GM21786 (cell line): ENCODE data around the gene KRT35.

ENCODE experiments used
- ATAC-seq: cut with Tn5 transposase; IDR thresholded peaks from one replicate; pipeline ENCODE4 v1.9.1; 2021; ENCODE audit not compliant: unreplicated experiment

KRT35 gene

DNA sequence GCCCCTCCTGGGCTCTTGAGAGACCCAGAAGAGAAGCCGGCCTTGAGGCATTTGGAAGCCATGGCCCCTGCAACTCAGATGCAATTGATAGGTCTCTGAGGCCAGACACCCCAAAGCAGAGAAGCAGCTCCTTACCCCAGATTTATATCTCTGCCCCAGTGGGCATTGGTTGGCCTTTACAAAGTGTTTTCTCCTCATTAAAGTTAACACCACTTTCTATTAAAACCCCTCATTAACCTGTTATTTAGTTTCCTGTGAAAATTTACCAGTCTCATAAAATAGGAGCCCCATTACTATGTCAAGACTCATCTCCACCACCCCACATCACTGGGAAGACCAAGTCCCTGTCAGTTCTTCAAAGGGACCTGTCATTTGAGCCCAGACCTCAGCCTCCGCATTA lies at the start of gene KRT35:
Gene KRT35, minus strand, starts transcription at position 116 of the 400 bp plus-strand sequence. Its CDS starts 54 bp downstream, at position 62.
- no peak for ATAC-seq

DNA sequence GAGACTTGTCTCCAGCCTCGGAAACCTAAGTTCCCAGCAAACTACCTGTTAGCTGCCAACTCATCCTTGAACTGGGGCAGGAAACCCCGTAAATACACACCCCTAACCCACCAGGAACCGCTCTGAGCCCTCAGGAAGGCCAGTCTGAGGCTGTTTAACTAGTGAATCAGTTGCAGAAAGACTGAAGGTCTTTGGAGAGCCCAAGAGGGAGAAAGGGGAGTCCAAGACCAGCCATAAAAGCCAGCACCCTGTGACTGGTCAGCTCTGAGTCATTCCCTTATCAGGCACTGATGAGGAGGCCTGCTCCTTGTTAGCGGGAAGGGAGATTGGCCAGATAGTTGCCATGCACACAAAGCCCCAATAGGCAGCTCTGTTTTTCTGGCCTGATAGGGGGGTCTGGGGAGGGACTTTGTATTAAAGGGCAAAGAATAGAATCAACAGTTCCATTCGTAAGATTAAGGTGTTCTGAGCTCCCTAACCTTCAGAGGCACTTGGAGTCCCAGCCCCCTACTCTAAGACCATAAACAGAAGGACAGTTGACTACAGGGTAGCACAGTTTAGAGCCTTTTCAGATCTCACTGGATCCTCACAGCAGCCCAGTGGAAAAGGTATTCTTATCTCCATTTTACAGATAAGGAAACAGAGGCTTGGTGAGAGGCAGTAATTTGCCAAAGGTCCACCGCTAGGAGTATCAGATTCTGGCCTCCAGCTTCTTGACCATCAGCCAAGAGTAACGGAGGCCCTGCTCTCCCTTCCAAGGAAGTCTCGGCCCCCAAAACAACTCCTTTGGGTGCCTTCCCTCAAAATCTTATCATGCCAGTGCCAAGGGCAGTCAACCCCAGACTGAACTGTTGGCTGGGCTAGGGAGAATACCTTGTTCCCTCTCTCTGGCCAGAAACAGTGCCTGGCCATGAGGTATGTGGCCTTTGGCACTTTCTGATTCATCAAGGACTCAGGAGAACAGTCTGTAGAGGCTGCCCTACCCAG lies 49.4 kb upstream of the KRT35 start:
- no peak for ATAC-seq

GRCh38 chr17:41529491-41529915 lies 48.6 kb upstream of the KRT35 start:
- ATAC-seq = no peak

GRCh38 chr17:41528959-41529353 lies 48.0 kb upstream of the KRT35 start:
- ATAC-seq = no peak

GRCh38 chr17:41527063-41528023 lies 46.4 kb upstream of the KRT35 start:
- ATAC-seq = no peak

DNA sequence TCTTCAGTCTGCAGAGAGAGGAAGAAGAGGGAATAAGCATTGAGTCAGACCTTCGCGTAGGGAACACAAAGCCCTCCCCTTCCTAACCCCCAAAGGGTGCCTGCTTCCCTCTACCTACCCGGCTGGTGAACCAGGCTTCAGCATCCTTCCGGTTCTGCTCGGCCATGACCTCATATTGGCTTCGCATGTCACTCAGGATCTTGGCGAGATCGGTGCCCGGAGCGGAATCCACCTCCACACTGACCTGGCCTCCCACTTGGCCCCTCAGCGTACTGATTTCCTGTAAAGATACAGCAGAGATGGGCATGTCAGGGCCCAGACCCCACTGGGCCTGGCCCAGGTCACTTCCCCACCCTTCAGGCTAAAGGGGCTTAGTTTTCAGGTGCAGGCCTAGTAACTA lies 43.3 kb upstream of the KRT35 start:
- no peak for ATAC-seq

- no peak for ATAC-seq
Measured at GRCh38 chr17:41523787-41524186, 42.8 kb upstream of the KRT35 start.

DNA sequence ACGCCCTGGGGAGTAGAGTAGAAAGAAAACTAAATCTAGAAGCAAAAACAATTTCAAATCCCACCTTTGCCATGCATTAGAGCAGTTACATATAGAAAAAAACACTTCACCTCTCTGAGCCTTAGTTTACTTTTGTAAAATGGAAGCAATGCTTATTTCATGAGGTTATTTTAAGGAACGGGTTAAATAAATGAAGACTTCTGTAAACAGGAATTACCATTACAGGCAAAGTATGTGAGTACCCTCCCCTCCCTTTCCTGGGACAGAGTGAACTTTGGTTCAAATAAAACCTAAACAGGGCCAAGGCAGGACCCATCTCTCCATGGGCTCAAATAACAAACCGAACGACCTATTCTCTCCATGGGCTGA lies 42.3 kb upstream of the KRT35 start:
- ATAC-seq = no peak

GRCh38 chr17:41522301-41523224 lies 41.6 kb upstream of the KRT35 start:
- no peak for ATAC-seq

DNA sequence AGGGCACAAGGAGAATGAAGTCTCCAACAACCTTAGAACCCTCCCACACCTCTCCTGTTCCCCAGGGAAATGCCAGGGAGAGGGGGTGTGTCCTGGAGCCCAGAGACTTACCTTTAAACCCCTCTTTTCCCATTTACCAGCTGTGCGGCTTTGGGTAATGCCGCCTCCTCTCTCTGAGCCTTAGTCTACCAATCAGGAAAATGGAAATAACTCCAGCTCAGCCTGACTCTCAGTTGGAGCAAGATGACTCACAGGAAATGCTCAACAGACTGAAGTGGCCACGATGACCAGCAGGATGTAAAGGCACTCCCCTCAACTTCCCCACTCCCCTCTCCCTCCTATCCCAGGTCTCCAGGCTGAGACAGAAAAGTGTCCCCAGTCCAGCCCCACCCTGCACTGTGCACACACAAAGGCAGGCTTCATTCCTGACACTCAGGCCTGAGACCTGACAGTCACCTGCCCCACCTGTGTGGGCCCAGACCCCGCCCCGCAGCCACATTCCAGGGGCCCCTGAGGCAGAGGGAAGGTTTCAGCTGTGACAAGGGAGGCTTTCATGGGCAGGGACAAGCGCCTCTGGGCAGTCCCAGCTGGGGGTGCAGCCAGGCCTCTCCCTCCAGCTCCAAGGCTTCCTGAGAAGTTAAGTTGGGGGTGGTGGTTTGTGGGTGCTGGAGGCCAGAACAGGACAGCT lies 40.8 kb upstream of the KRT35 start:
- ATAC-seq = no peak

GRCh38 chr17:41520821-41521521 lies 40.0 kb upstream of the KRT35 start:
- no peak for ATAC-seq

- no peak for ATAC-seq
Measured at GRCh38 chr17:41519501-41520224, 38.7 kb upstream of the KRT35 start.

DNA sequence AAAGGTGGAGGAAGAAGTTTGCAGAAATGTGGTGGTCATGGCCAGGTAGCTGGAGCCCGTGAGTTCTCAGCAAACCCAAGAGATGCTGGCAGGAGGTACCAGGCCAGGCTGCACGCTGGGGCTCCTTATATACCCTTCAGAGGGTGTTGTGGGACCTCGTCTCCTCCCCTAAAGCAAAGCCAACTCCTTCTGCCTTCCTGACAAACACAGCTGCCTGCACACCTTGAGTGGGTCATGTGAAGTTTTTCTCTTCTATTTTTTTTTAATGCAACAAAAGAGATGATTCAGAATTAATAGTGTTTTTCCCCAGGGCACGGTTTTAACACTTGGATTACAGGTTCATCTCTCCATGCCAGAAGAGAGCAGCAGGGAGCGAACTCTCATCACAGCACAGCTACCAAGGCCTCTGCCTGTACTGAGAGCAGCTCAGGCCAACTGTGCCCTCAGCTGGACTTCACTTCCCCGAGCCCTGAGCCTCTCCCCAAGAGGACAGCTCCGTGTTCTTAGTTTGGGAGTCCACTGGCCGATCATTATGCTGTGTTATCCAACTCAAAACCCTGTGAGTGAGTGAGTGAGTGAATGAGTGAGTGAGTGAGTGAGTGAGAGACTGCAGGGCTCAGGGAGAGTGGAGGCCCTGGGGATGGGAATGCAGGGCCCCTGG lies 38.0 kb upstream of the KRT35 start, which contains the start of gene KRT15:
Gene KRT15, minus strand, starts transcription at position 102 of the 661 bp plus-strand sequence. Its CDS starts 63 bp downstream, at position 39.
- ATAC-seq = no peak

- ATAC-seq = no peak
Measured at GRCh38 chr17:41518031-41518430, 37.1 kb upstream of the KRT35 start.

- no peak for ATAC-seq
Measured at GRCh38 chr17:41516830-41517283, 35.9 kb upstream of the KRT35 start.

DNA sequence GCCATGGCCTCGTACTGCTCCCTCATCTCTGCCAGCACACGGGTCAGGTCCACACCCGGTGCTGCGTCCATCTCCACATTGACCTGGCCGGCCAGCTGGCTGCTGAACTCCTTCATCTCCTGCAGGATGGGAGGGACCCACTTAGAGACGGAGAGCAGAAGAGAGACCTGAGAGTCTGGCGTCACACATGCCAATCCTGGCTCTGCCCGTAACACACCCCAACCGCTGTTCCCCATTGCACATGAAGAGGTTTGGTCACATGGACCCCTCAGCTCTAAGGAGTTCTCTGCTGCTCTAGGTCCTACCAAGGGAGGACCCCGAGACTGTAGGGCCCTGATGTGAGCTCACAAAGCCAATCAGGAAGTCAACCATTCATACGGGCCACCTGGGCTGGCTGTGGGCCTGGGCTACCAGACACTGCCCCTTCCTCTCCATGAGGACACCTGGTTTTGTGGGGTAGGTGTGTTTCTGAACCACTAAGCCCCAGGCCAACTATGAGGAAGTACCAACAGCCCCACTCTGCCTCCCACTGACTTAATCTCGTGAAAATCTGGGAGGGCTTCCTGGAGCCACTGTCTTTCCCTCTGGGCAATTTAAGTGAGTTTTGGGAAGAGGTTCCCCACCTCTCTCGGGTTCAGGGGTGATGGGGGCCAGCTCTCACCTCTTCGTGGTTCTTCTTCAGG lies 35.3 kb upstream of the KRT35 start:
- ATAC-seq = no peak

DNA sequence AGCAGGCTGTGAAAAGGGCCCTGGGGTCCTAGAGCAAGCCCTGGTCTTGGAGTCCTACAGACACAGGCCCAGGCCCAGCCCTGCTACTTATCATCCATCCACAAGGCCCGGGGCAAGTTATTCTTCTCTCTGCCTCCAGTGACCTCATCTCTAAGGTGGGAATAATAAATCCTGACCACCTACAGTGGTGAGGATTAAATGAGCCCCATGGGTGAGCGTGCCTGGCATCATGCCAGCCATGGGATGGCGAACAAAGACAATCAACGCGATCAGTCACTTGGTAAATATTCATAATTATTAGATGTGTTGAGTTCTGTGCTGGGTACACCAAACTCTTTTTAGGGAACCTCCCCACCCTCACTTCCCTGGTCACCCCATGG lies 32.2 kb upstream of the KRT35 start:
- no peak for ATAC-seq
